ENCODE results near the gene TAS2R7.

- TF ChIP-seq CTCF (IDR thresholded peaks at IDR 0.05) (no peak), ZFX (IDR thresholded peaks at IDR 0.05; ENCODE audit: borderline replicate concordance) (no peak)
Measured at GRCh38 chr12:10807186-10807585, 4.8 kb upstream of the TAS2R7 start, which contains the start of gene TAS2R8.

Measured in 22Rv1 (cell line).